Measurements from ENCODE around the gene TSHZ2.

The TSHZ2 gene

DNA sequence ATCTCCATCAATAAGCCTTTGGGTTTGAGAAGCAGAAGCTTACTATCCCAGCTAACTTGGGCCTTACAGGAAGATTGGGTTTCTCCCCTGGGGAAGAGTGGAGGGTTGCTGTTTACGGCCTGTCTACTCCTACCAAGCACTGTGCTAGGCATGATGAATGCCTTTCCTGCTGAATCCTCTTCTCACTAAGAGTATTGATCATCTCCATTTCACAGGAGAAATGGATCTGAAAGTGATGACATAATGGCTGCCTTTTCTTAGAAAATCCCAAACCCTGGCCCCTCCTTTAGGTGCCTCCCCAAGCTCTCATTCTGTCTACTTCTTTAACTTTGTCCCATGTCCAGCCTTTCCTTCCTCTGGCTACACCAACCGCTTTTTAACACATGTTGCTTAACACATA lies 66.1 kb downstream of the TSHZ2 start:
- Histone ChIP-seq H2AFZ (ENCODE audit: low read length) (no peak overlapping the region), H3K4me1 (ENCODE audit: insufficient read depth, low read length, severe bottlenecking) (peaks cover 15% of the 10 kb centered on the region)

DNA sequence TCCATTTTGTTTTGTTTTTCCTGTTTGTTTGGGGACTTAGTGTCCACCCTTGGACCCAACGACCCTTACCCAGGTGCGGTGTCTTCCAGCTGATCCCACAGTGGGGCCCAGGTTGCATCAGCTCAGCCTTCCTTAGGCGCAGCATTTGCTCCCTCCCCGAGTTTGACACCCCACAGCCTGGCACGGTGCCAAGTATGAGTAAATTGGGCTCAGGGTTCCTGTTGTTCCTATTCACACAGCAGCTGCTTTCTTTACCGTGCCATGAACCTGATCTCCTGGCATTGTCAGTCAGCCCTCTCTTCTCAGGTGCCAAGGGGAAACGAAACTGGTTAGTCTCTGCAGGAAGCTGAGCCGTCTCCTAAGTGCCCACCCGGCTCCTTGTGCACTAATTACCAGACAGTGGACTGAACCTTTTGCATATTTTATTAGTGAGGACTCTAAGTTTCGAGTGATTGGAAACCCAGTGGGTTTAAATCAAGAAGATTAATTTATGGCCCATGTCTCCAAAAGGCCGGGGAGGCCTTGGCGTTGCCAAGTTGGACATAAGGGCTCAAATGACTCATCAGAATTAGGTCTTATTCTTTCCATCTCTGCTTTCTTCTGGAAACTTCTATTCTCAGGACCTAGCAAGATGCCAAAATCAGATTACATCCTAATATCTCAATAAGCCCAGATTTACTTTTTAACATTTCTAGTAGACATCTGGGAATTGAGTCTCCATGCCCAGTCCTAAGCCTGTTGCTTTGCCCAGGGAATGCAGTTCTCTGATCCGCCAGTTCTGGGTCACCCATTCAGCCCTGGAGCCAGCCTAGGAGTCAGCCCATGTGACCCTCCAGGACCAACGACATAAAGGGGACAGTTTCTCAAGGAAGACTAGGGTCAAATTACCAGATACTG lies 68.8 kb downstream of the TSHZ2 start:
- no peak for TF ChIP-seq EZH2 (IDR thresholded peaks at IDR 0.05; ENCODE audit: borderline replicate concordance, low read length)
- TF ChIP-seq, protein P1, sequence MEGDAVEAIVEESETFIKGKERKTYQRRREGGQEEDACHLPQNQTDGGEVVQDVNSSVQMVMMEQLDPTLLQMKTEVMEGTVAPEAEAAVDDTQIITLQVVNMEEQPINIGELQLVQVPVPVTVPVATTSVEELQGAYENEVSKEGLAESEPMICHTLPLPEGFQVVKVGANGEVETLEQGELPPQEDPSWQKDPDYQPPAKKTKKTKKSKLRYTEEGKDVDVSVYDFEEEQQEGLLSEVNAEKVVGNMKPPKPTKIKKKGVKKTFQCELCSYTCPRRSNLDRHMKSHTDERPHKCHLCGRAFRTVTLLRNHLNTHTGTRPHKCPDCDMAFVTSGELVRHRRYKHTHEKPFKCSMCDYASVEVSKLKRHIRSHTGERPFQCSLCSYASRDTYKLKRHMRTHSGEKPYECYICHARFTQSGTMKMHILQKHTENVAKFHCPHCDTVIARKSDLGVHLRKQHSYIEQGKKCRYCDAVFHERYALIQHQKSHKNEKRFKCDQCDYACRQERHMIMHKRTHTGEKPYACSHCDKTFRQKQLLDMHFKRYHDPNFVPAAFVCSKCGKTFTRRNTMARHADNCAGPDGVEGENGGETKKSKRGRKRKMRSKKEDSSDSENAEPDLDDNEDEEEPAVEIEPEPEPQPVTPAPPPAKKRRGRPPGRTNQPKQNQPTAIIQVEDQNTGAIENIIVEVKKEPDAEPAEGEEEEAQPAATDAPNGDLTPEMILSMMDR (IDR thresholded peaks at IDR 0.05; ENCODE audit: low read length), result no peak
- Histone ChIP-seq H3K79me2 (ENCODE audit: insufficient read depth, low read length) (no peaks in the 10 kb centered on the region), H3K36me3 (ENCODE audit: insufficient read depth, low read length) (no peaks in the 10 kb centered on the region; the same call in 1 of the 2 replicates), H3K27me3 (ENCODE audit: insufficient read depth, low read length) (no peaks in the 10 kb centered on the region), H3K9me2 (ENCODE audit: low read depth, low read length) (no peaks in the 10 kb centered on the region), H2AFZ (ENCODE audit: low read length) (no peak overlapping the region), H3K9ac (ENCODE audit: low read length) (no peak overlapping the region; the same call in 1 of the 2 replicates), H3K4me2 (ENCODE audit: low read length) (peak overlapping the region; percentile 9; the same call in 1 of the 2 replicates), H4K20me1 (ENCODE audit: insufficient read depth, low read length) (no peaks in the 10 kb centered on the region), H3K4me1 (ENCODE audit: insufficient read depth, low read length, severe bottlenecking) (peaks cover 15% of the 10 kb centered on the region), H3K27ac (ENCODE audit: low read depth, low read length, poor library complexity, severe bottlenecking) (no peak overlapping the region), H3F3A (ENCODE audit: insufficient read depth, low read length) (no peaks in the 10 kb centered on the region), H3K4me3 (ENCODE audit: low read depth, low read length, poor library complexity, severe bottlenecking) (no peak overlapping the region), H3K9me3 (ENCODE audit: low read length) (no peaks in the 10 kb centered on the region)

More for the DNA sequence above, 66.1 kb downstream of the TSHZ2 start:
- Histone ChIP-seq H3K4me3 (ENCODE audit: low read depth, low read length, poor library complexity, severe bottlenecking) (no peak overlapping the region), H3K9me3 (ENCODE audit: low read length) (no peaks in the 10 kb centered on the region), H3F3A (ENCODE audit: insufficient read depth, low read length) (no peaks in the 10 kb centered on the region), H3K27me3 (ENCODE audit: insufficient read depth, low read length) (no peaks in the 10 kb centered on the region), H3K27ac (ENCODE audit: low read depth, low read length, poor library complexity, severe bottlenecking) (no peak overlapping the region), H4K20me1 (ENCODE audit: insufficient read depth, low read length) (no peaks in the 10 kb centered on the region), H3K79me2 (ENCODE audit: insufficient read depth, low read length) (no peaks in the 10 kb centered on the region), H3K4me2 (ENCODE audit: low read length) (no peak overlapping the region), H3K36me3 (ENCODE audit: insufficient read depth, low read length) (no peaks in the 10 kb centered on the region; the same call in 1 of the 2 replicates), H3K9ac (ENCODE audit: low read length) (no peak overlapping the region), H3K9me2 (ENCODE audit: low read depth, low read length) (no peaks in the 10 kb centered on the region)
- TF ChIP-seq, protein P1 (IDR thresholded peaks at IDR 0.05; ENCODE audit: low read length), result no peak
- no peak for TF ChIP-seq EZH2 (IDR thresholded peaks at IDR 0.05; ENCODE audit: borderline replicate concordance, low read length)

DNA sequence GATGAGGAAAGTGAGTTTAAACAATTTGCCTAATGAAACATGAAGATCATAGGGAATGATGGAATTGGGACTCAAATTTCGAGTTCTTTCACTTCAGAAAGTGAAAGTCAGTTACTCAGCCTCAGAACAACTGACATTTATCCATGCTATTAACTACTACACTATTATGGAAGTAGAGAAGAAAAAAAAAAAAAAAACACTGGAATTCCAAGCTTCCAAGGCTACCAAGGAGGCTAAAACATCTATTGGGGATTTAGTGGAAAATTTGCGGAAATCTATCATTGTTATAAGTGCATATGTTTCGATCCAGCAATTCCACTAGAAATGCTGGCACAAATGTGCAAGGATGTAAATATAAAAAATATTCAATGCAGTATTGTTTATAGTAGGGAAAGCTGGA lies 70.4 kb downstream of the TSHZ2 start:
- Histone ChIP-seq H3K9ac (ENCODE audit: low read length) (no peak overlapping the region), H3K9me3 (ENCODE audit: low read length) (no peaks in the 10 kb centered on the region), H3K4me2 (ENCODE audit: low read length) (no peak overlapping the region), H3F3A (ENCODE audit: insufficient read depth, low read length) (no peaks in the 10 kb centered on the region), H3K27me3 (ENCODE audit: insufficient read depth, low read length) (no peaks in the 10 kb centered on the region), H3K79me2 (ENCODE audit: insufficient read depth, low read length) (no peaks in the 10 kb centered on the region), H2AFZ (ENCODE audit: low read length) (no peak overlapping the region), H3K36me3 (ENCODE audit: insufficient read depth, low read length) (no peaks in the 10 kb centered on the region; the same call in 1 of the 2 replicates), H3K27ac (ENCODE audit: low read depth, low read length, poor library complexity, severe bottlenecking) (no peak overlapping the region), H3K9me2 (ENCODE audit: low read depth, low read length) (no peaks in the 10 kb centered on the region), H3K4me1 (ENCODE audit: insufficient read depth, low read length, severe bottlenecking) (peaks cover 15% of the 10 kb centered on the region), H3K4me3 (ENCODE audit: low read depth, low read length, poor library complexity, severe bottlenecking) (no peak overlapping the region), H4K20me1 (ENCODE audit: insufficient read depth, low read length) (no peaks in the 10 kb centered on the region)
- TF ChIP-seq, protein P1 (IDR thresholded peaks at IDR 0.05; ENCODE audit: low read length), result no peak
- TF ChIP-seq EZH2 (IDR thresholded peaks at IDR 0.05; ENCODE audit: borderline replicate concordance, low read length), result no peak

All from OCI-LY1 (cell line).